Stimulated activated CD4-positive, alpha-beta T cell treated with anti-CD3 and anti-CD28 coated beads, Interleukin-1b, Interleukin-23, amount 100 ng/mL, for 48 hours (primary cell): ENCODE results near the gene MTX2.

Experiments
- DNase-seq: peaks from one replicate; pipeline ENCODE4 v3.0.0-alpha.2; 2020

MTX2 gene

GRCh38 chr2:176380341-176380740, 111.1 kb downstream of the MTX2 start:
- DNase-seq: no peak

GRCh38 chr2:176383100-176383499, 113.9 kb downstream of the MTX2 start:
- no peak for DNase-seq

GRCh38 chr2:176383836-176384442, 114.7 kb downstream of the MTX2 start:
- no peak for DNase-seq

- DNase-seq: no peak
These were observed 116.0 kb downstream of the MTX2 start for GRCh38 chr2:176385219-176385759.

GRCh38 chr2:176385838-176386237, 116.6 kb downstream of the MTX2 start:
- no peak for DNase-seq
